Nucleus accumbens (tissue), 56 donors: Measurements from ENCODE around the gene FBXO48.
"Not testable (repeated sequence)": the region's sequence is repeated elsewhere in the genome, so short reads cannot be mapped to it uniquely, and the experiment has no call there.

Experiments
- DNase-seq, 56 donors: peaks; one replicate each; lab custom pipeline; 2025; lab: John Stamatoyannopoulos, UW

Gene FBXO48

GRCh38 chr2:68472796-68473414 lies 5.8 kb upstream of the FBXO48 start:
- no peak for DNase-seq

DNA sequence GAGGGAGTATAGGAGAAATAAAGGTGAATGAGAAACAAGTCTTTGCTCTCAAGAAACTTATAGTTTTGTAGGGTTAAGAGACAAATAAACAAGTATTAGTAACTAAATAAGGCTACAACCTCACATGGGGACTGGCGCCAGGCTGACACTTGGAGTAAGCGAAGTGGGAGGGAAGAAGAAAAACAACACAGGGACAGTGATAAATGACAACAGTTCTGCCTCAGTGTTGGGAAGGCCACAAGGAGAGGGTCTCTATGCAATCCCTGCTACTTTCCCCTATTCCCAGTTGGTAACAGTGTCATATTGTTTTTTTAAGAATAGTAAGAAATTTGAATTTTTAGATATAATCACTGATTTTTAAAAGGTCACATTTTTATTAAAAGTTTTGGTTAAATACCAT lies 4.3 kb upstream of the FBXO48 start:
- no peak for DNase-seq

GRCh38 chr2:68469935-68470334 lies 2.8 kb upstream of the FBXO48 start:
- no peak for DNase-seq

GRCh38 chr2:68468801-68469200 lies 1.7 kb upstream of the FBXO48 start:
- no peak for DNase-seq

DNA sequence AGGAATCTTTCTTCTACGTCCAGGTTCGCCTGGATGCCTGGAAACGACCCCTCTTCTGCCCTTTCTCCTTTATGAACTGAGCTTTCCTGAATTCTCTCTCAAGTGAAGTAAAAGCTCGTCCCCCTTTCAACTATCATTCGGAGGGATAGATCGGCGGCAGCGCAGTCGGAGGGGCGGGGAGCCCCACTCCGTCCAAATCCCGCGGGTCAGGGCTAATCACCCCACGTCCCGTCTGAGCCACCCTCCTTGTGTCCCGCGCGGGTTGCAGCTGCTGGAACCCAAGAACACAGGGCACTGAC lies 367 bp downstream of the FBXO48 start:
- peak in 1 of 56 donors; percentile 73 for DNase-seq

DNA sequence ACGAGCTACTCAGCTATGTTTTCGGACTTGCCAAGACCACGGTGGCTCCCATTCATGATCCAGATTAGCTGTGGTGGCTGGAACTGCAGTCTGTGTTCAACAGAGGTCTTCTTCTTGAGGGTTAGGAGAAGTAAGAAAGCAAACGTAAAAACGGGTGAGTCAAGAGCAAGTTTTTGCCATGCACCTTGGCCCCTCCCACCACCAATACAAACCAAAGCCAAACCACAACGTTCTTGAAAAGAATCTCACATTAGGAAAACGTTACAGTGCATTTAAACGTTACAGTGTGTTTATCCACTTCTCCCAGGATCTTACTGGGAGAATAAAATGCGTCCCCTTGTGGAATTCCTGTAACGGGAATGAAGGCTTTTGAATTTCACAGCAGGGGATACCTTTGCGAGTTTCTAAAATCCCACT lies 725 bp downstream of the FBXO48 start:
- peak in 1 of 56 donors; percentile 1 for DNase-seq

- DNase-seq = no peak
Observed at GRCh38 chr2:68465081-68465916, 1.8 kb downstream of the FBXO48 start.

GRCh38 chr2:68464651-68465050 lies 2.4 kb downstream of the FBXO48 start:
- DNase-seq = no peak

- DNase-seq = no peak
Observed at GRCh38 chr2:68463287-68463877, 3.7 kb downstream of the FBXO48 start.

- DNase-seq = no peak
Observed at GRCh38 chr2:68458981-68459380, 8.1 kb downstream of the FBXO48 start.

- DNase-seq = no peak
Observed at GRCh38 chr2:68456198-68456597, 10.9 kb downstream of the FBXO48 start.

GRCh38 chr2:68454719-68455118 lies 12.4 kb downstream of the FBXO48 start:
- no peak for DNase-seq

GRCh38 chr2:68453761-68454360 lies 13.2 kb downstream of the FBXO48 start:
- DNase-seq = no peak

DNA sequence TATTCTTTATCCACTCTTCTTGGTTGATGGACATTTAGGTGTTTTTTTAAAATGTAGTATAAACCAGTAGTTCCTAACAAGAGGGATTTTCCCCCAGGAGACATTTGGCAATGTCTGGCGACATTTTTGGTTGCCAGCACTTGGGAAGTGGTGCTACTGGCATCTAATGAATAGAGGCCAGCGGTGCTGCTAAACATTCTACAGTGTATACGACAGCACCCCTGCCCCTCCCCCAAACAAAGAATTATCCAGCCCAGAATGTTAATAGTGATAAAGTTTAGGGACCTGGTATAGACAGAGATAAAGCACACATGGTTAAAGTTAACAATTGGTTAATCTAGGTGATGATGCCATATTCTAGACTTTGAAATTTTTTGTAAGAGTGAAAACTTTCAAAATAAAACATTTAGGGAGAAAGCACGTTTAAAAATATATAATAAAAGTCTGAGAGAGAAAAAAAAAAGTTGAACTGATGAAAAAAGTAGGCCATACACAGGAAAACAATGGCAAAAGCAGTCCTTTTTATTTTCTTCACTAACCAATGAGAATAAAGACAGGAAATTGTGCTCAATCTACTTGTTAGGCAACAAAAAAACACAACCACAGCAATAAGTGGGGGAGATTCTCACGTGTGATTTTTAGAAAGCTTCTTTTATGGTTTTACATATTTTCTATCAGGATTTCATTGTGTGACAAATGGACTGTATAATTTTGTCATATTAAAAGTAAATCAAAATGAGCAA lies 14.8 kb downstream of the FBXO48 start:
- no peak for DNase-seq

- no peak for DNase-seq
Observed at GRCh38 chr2:68448671-68449653, 18.1 kb downstream of the FBXO48 start.

GRCh38 chr2:68447118-68447517 lies 20.0 kb downstream of the FBXO48 start:
- no peak for DNase-seq

DNA sequence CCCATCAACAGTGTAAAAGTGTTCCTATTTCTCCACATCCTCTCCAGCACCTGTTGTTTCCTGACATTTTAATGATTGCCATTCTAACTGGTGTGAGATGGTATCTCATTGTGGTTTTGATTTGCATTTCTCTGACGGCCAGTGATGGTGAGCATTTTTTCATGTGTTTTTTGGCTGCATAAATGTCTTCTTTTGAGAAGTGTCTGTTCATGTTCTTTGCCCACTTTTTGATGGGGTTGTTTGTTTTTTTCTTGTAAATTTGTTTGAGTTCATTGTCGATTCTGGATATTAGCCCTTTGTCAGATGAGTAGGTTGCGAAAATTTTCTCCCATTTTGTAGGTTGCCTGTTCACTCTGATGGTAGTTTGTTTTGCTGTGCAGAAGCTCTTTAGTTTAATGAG lies 20.7 kb downstream of the FBXO48 start:
- DNase-seq = not testable (repeated sequence)

DNA sequence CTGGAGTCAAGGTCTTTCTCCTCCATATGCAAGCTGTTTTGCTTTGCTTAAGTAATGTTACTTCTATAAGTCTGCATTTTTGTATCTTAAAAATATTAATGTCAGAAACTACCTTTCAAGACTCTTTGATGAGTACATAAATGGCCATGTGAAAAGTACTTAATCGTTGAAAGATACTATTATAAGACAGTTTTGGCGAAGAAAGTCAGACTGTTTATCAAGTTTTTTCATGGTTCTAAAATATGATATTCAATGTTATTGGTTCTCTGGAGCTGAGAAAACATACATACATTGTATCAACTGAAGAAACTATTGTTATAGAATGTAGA lies 25.1 kb downstream of the FBXO48 start:
- no peak for DNase-seq

DNA sequence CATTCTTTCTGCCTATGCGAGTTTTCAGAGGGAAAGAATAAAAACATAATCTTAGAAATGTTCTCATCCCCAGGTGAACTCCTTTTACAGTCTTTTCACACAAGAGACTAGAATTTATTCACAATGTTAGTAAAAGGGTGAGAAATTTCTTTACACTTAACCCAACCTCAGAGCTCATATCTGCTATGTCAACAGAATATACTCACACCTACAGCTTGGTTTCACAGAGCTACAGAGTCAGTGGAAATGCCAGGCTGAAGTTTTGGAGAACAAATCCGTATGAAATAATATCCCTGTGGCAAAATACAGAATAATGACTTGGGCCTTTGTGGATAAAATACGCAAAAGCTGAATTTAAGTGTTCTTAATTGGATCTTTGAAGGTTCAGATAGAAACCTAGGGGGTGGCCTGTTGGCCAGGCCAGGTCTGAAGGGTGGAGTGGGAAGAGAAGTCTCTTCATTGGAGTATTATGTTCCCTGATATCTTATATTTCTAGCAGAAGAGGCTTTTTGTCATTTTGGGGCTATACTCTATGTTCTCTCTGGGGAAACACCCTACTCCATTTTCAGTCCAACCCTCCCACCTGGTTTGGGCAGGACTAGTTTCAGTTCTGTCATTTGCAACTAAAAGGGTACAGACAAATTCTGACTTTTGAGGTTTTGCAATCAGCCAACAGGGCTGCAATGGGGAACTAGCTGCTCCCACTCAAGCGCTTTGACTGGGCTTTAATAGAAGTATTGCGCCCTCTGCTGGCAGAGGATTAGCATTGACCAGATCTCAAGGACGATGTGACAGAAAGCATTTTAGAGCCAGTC lies 25.7 kb downstream of the FBXO48 start:
- peak in 53 of 56 donors; percentile 11 to 89 (median 56) for DNase-seq
